Stimulated activated naive CD8-positive, alpha-beta T cell treated with anti-CD3 and anti-CD28 coated beads, Interleukin-15, amount 100 ng/mL, for 72 hours (primary cell): ENCODE measurements around the gene CRYBA2.
A peak's percentile ranks its signal among the peaks of the same experiment; 100 is the strongest.

ENCODE experiments used
- ATAC-seq: fragments of 150-1000 bp; cut with Tn5 transposase; 2 replicates; pipeline ENCODE4 v1.10.0; 2021; ENCODE audit warnings: mild to moderate bottlenecking, moderate library complexity
- DNase-seq, 2 donors: peaks; one replicate each; pipeline ENCODE4 v3.0.0; 2021 to 2022
- H3K27ac Mint-ChIP-seq, 2 donors: one replicate each; pipeline ENCODE4 v1.8.0; 2022; ENCODE audit warnings: mild to moderate bottlenecking in 2 of 2, mixed read lengths in 2 of 2, moderate library complexity in 2 of 2
- H3K27me3 Mint-ChIP-seq: one replicate; pipeline ENCODE4 v1.8.0; 2022; ENCODE audit warnings: mixed read lengths
- H3K4me1 Mint-ChIP-seq: one replicate; pipeline ENCODE4 v1.8.0; 2022; ENCODE audit warnings: mild to moderate bottlenecking, mixed read lengths
- H3K4me3 Mint-ChIP-seq, 2 donors: one replicate each; pipeline ENCODE4 v1.8.0; 2022; ENCODE audit warnings: mild to moderate bottlenecking in 2 of 2, mixed read lengths in 2 of 2, moderate library complexity in 1 of 2
- H3K9me3 Mint-ChIP-seq, 2 donors: one replicate each; pipeline ENCODE4 v1.8.0; 2022; ENCODE audit warnings: mixed read lengths in 2 of 2

The CRYBA2 gene

DNA sequence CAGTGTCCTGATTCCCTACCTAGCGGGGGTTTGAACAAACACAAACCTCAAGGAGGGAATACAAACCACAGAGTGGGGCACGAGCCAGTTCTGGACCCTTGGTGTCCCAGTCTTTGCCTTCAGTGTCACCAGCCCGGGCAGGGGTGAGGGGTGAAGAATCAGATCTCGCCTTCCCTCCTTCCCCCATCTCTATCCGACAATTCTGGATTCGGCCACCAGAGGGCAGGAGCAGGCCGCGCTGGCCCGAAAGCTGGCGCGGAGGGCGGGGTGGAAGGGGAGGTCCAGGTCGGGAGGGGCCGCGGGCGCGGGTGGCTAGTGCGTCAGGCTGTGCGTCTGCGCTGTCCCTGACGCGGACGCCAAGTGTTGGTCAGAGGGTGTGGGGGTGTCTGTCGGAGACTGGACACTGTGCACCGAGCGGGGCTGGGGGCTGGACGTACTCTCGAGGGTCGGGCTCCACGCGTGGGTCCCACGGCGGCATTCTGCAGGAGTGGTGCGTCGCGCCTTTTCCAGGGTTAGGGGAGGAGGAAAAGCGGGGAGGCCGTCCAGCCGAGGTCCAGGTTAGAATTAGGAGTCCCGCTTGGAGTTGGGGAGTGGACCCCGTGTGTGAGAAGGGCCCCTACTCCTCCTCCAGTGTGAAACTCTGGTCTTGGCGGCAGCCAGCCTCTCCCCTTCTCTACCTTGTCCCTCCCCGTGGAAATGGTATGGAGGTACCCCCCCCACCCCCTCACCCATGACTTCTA lies 2.9 kb upstream of the CRYBA2 start:
- peak; percentile 65 for ATAC-seq
- peak; percentile 83 to 87 for DNase-seq
- H3K4me3 Mint-ChIP-seq = peak overlapping the region; percentile 18 to 53
- H3K27me3 Mint-ChIP-seq = peaks cover 100% of the 10 kb centered on the region
- no peak overlapping the region for H3K27ac Mint-ChIP-seq
- H3K4me1 Mint-ChIP-seq = peaks cover 21% of the 10 kb centered on the region
- no peaks in the 10 kb centered on the region for H3K9me3 Mint-ChIP-seq

DNA sequence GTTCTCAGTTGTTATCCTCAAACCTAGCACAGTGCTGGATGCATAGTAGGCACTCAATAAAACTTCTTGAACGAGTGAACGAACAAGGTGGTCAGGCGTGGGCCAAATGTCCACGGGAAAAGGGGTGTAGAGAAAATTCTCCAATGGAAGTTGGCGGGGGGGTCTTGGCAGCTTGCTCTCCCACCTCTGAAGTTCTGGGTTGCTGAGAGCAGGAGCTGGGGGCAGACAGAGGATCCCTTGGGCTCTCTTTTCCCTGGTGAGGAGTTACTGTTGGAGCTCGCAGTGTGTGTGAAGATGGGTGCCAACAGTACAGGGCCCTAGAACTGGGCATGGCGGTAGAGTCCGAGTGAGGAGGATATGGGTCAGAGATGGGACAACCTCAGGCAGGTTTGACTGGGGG lies 2.3 kb upstream of the CRYBA2 start:
- ATAC-seq = no peak
- no peak overlapping the region for H3K27ac Mint-ChIP-seq
- no peak overlapping the region for H3K4me3 Mint-ChIP-seq
- no peaks in the 10 kb centered on the region for H3K9me3 Mint-ChIP-seq
- no peak for DNase-seq
- H3K27me3 Mint-ChIP-seq = peaks cover 100% of the 10 kb centered on the region
- H3K4me1 Mint-ChIP-seq = peaks cover 21% of the 10 kb centered on the region

DNA sequence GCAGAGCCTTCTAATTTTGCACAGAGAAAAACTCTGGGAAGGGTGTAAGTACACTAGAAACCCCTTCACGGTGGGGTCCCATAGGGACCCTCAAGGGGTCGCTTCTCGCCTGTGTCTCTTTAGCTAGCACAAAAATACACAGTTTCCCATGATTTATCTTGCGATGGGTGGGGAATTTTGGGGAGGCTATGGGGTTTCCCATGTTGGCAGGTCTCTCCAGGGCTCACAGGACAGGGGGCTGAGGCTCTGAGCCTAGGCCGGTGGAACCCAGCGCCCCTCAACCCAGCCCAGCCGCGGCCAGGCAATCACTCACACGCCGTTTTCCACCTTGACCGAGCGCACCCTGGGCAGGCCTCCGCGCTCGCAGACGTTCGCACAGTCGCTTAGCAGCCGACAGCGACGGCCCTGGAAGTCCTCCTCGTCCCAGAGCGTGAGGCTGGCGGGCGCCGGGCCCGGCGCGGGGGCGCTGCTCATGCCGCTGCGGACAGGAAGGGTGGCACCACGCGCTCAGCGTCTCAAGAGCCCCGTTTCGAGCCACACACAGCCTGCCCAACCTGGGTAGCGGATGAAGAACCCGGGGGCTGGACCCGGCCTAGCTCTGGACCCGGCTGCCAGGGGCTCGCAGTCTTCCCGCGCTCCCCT lies 398 bp downstream of the CRYBA2 start:
- Mint-ChIP-seq H3K9me3 (no peaks in the 10 kb centered on the region), H3K4me1 (peaks cover 21% of the 10 kb centered on the region), H3K27me3 (peaks cover 100% of the 10 kb centered on the region), H3K4me3 (peak overlapping the region in 1 of 2 donors; percentile 21), H3K27ac (no peak overlapping the region)
- peak; percentile 18 for ATAC-seq
- no peak for DNase-seq

DNA sequence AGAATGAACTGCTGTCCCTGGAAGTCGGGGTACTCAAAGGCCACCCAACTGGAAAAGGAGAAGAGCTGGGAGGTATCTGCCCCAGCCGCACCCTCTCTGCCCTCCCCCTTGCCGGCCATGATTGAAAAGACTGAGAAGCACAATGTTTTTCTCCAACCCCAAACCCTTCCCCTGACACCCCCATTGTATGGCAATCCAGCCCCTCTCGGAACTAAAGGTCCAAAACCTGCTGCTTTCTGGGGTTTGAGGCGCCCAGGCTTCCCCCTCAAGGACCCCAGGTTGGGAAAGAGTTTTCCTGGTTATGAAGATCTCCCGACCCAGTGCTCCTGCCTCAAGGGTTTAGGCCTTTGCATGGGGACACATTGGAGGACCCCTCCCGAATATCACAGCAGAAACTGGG lies 1.0 kb downstream of the CRYBA2 start:
- H3K9me3 Mint-ChIP-seq = no peaks in the 10 kb centered on the region
- no peak for ATAC-seq
- peaks cover 21% of the 10 kb centered on the region for H3K4me1 Mint-ChIP-seq
- no peak overlapping the region for H3K27ac Mint-ChIP-seq
- H3K27me3 Mint-ChIP-seq = peaks cover 100% of the 10 kb centered on the region
- DNase-seq = no peak
- H3K4me3 Mint-ChIP-seq = no peak overlapping the region

DNA sequence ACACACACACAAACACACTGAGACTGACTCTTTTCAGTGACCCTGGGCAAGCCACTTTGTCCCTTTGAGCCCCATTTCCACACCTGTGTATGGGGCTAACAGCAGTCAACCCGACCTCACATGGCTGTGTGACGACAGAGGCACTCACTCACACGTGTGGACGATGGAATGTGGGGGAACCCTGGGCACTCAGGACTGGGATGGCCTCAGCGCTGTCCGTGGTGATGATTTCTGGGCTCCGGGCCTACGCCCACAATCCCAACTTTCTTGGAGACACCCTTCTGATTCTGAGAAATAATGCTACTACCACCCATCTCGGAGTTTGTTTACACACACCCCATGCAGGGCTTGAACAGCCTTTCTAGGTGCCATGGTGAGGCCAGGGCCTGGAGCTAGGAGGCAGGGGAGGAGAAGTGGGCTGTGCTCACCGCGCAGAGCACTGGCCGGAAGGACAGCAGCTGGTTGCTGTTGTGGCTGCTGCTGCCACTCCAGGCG lies 1.5 kb downstream of the CRYBA2 start:
- Mint-ChIP-seq H3K27ac (no peak overlapping the region), H3K27me3 (peaks cover 100% of the 10 kb centered on the region), H3K4me1 (peaks cover 21% of the 10 kb centered on the region), H3K4me3 (no peak overlapping the region), H3K9me3 (no peaks in the 10 kb centered on the region)
- no peak for DNase-seq
- ATAC-seq = no peak

DNA sequence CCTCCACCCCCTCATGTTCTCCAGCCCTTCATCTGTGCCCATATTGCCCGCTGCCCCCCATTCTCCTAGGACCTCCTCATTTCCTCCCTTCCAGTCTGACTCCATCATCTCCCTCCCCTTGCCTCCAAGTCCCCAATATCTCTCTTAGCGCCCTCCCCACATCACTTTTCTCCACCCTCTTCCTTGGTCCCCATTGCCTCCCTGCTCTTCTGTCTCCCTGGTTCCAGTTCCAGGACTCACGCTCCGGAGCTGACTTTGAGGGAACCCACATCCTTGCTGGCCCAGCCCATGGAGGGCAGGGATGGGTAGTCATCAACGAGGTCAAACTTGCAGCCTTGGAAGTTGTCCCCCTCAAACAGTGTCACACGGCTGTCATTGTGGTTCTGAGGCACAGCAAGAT lies 2.6 kb downstream of the CRYBA2 start:
- no peaks in the 10 kb centered on the region for H3K9me3 Mint-ChIP-seq
- ATAC-seq = no peak
- no peak overlapping the region for H3K4me3 Mint-ChIP-seq
- DNase-seq = no peak
- peaks cover 100% of the 10 kb centered on the region for H3K27me3 Mint-ChIP-seq
- peaks cover 16% of the 10 kb centered on the region for H3K4me1 Mint-ChIP-seq
- H3K27ac Mint-ChIP-seq = no peak overlapping the region

DNA sequence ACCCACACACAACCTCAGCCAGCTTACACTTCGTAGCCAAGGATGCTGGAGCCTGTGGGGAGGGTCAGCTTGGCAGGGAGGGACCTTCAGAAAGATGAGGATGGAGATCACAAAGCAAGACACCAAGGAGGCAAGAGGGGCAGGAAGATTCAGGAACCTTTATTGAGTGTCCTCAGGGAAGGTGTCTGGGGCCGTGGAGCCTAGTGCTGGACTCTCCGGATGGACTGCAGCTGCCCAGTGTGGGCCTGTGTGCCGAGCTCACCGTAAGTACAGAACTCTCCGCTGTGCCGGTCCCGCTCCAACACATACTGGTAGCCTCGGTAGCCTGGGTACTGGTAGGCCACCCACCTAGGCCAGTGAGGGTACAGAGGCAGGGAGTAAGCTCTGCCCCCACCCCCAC lies 3.2 kb downstream of the CRYBA2 start:
- Mint-ChIP-seq H3K27me3 (peaks cover 100% of the 10 kb centered on the region), H3K9me3 (no peaks in the 10 kb centered on the region), H3K27ac (no peak overlapping the region), H3K4me1 (peaks cover 16% of the 10 kb centered on the region), H3K4me3 (no peak overlapping the region)
- DNase-seq = no peak
- ATAC-seq = no peak

DNA sequence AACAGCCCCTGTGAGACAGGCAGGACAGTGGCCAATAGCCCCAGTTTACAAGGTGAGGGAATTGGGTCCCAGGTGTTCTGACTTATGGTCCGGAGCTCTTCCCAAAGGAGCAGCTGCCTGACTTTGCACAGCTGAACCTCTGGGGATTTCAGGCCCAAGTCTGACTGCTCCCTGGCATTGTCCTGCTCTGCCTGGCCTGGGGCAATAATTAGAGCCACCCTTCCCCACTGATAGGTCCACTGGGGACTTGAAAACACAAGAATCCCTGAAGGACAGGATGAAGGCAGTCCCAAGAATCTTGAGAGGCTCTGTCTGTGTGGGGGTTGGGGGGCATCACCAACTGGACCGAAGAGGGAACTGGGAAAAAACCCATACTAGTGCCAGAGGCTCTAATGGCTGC lies 4.6 kb downstream of the CRYBA2 start:
- no peaks in the 10 kb centered on the region for H3K9me3 Mint-ChIP-seq
- ATAC-seq (no peak), DNase-seq (no peak)
- H3K4me3 Mint-ChIP-seq = no peak overlapping the region
- peaks cover 22% of the 10 kb centered on the region for H3K4me1 Mint-ChIP-seq
- peaks cover 100% of the 10 kb centered on the region for H3K27me3 Mint-ChIP-seq
- H3K27ac Mint-ChIP-seq = no peak overlapping the region

DNA sequence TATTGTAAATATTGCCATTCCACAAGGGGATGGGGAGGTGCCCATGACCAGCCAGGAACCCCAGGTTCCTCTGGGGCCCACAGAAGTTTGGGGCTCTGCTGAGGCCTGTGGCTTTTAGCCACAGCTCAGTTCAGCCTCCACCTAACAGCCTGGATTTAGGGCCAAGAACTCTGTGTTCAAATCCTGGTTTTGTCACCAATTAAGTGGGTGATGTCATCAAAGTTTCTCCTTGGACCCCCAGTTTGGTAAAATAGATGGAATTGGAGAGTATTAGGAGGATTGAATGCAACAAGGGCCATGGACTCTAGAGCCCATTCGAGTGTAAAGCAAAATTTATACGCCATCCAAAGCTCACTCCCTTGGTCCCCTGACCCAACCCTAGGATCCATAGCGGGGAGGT lies 5.1 kb downstream of the CRYBA2 start:
- no peaks in the 10 kb centered on the region for H3K9me3 Mint-ChIP-seq
- peaks cover 100% of the 10 kb centered on the region for H3K27me3 Mint-ChIP-seq
- no peak overlapping the region for H3K4me3 Mint-ChIP-seq

DNA sequence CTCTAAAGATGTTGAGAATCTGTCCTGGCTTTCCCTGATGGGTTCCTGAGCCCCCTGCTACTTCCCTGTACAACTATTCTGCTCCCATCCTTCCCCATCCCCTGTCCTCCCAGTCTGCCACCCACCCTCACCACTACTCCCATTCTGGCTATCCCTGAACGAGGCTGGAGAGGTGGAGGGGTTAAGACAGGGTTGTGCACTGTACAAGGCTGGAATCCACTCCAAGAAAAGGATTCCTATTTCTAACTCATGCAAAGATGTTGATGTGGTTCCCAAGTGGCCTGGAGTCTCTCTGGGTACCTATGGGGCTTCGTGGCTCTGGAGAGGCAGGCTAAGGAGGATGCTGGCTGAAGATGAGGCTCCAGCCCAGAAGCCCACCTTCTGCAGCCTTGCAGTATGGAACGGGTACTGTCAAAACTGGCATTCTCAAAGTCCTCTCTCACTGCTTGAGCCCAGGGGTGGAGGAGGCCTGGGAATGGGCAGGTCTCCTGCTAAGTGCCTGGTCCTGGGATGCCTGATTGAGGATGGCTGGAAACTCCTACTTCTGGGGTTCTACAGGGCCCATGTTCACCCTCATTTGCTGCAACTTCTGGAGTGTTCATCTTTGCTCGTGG lies 7.0 kb downstream of the CRYBA2 start:
- Mint-ChIP-seq H3K27me3 (peaks cover 100% of the 10 kb centered on the region), H3K27ac (no peak overlapping the region), H3K9me3 (no peaks in the 10 kb centered on the region), H3K4me3 (peak overlapping the region in 1 of 2 donors; percentile 49), H3K4me1 (peaks cover 37% of the 10 kb centered on the region)
- DNase-seq = no peak
- no peak for ATAC-seq

More for the DNA sequence above, 5.1 kb downstream of the CRYBA2 start:
- Mint-ChIP-seq H3K4me1 (peaks cover 25% of the 10 kb centered on the region), H3K27ac (no peak overlapping the region)
- no peak for ATAC-seq
- no peak for DNase-seq

DNA sequence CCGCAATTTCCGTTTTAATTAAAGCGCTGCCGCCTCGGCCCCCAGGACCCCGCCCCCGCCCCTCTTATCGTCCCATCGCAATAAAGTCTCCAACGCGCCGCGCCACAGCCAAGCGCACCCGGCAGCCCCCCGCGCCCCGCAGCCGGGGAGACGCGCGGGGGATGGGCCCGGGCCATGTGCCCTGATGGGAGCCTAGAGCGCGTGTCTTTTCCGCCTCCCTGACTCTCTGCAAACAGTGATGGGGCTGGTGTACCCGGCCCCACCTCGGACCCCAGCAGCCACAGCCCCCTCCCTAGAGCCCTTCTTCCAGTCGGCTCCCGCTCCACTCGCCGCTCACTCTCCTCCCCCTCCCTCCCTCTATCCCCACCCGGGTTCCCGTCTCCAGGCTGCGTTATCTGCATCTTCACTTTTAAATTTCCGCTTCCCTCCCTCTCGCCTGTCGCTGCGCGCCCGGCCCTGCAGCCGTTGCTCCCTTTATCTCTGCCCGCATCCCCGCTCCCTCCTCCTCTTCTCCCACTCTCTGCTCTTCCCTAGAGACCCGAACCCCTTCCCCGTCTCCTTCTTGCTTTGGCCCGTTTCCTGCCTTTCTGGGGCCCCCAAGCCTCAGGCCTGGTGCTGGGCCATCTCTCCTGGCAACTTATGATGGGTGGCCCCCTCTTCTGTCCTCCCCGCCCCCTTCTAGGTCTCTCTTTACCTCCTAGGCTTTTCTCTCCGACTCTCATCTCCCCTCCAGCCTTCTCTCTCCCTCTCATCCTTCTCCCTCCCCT lies 7.7 kb downstream of the CRYBA2 start:
- Mint-ChIP-seq H3K27ac (no peak overlapping the region), H3K27me3 (peaks cover 100% of the 10 kb centered on the region), H3K4me1 (peaks cover 44% of the 10 kb centered on the region), H3K9me3 (no peaks in the 10 kb centered on the region), H3K4me3 (peak overlapping the region; percentile 2 to 49)
- DNase-seq (no peak), ATAC-seq (no peak)

DNA sequence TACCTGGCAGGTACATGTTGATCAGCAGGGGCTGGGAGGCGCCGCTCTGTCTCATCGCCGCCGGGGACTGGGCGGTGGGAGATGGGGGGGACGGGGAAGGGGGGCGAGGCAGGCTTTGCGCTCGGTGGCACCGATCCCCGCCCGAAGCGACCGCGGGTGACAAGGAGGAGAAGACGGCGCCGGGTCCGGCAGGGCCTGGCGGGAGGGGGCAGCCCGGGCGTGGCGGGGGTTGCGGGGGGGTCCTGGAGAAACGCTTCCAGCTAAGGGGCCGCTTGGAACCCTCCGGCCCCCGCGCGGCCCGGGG lies 8.2 kb downstream of the CRYBA2 start, which contains the start of gene FEV:
Gene FEV, minus strand, starts transcription at position 164 of the 304 bp plus-strand sequence. Its CDS starts 109 bp downstream, at position 55.
- peak within 1 kb of the TSS; percentile 42 to 55 for H3K4me3 Mint-ChIP-seq
- H3K27ac Mint-ChIP-seq = no peak within 1 kb of the TSS
- H3K9me3 Mint-ChIP-seq = no peaks in the 10 kb centered on the region

DNA sequence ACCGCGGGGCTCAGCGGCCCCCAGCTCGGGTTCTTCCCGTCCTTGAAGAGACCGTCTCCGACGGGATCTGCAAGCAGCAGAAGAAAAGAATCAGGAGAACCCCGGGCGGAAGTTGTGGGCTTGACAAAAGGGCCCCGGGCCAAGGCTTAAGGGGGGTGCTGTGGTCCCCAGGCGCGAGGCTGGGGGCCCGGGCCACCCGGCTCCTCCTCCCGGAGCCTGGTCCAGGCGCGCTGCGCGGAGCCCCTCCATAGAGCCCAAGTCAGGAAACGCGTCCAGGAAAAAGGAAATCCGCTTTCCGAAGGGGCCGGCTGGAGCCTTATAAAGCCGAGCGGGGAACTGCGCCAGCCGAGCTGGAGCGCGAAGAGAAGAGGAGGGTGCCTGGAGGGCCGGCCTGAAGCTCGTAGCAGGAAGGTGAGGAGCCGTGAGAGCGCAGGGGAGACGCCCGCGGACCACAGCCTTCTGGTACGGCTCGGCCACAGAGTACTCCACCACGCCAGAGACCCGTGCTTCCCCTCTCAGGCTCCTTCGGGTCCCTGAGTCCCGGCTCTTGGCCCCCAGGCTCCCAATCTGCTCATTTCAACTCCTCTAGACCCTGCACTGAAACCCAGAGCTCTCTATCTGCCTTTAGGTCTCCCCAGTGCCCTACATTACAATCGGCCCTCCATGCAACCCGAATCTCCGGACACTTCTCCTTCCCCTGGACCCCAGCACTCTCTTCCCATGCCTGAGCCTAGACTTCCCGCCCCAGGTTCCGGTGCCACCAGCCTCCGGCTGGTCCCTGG lies 8.8 kb downstream of the CRYBA2 start:
- Mint-ChIP-seq H3K9me3 (no peaks in the 10 kb centered on the region), H3K4me1 (peaks cover 53% of the 10 kb centered on the region), H3K4me3 (peak overlapping the region; percentile 42 to 55), H3K27me3 (peaks cover 100% of the 10 kb centered on the region), H3K27ac (no peak overlapping the region)
- DNase-seq (no peak), ATAC-seq (no peak)

More for the DNA sequence above, 8.2 kb downstream of the CRYBA2 start, which contains the start of gene FEV:
- H3K4me1 Mint-ChIP-seq = peaks cover 48% of the 10 kb centered on the region
- ATAC-seq (no peak), DNase-seq (no peak)
- peaks cover 100% of the 10 kb centered on the region for H3K27me3 Mint-ChIP-seq

DNA sequence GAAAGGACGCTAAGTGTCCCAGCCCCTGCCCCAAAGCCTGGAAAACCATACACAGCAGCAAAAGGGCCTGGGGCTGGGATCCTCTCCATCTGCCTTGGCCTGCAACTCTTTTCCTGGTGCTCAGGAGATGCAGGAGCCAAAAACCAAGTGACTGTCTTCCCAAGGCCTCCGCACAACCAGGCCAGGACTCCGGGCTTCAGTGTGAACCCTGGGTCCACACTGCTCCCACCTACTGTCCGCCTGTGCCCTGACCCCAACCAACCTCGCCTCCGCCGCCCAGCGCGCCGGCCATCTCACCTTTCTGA lies 9.3 kb downstream of the CRYBA2 start:
- ATAC-seq (no peak), DNase-seq (no peak)
- no peaks in the 10 kb centered on the region for H3K9me3 Mint-ChIP-seq
- no peak overlapping the region for H3K27ac Mint-ChIP-seq
- peaks cover 100% of the 10 kb centered on the region for H3K27me3 Mint-ChIP-seq
- H3K4me3 Mint-ChIP-seq = peak overlapping the region; percentile 26 to 31
- H3K4me1 Mint-ChIP-seq = peaks cover 57% of the 10 kb centered on the region
